Hepatocyte (in vitro differentiated cells): ENCODE data around the gene POU2AF1. TPM values are rescaled to one million over a fixed set of nuclear protein-coding genes. Genes with fewer than 3 reads are reported as not detected.

Experiments
- DNase-seq: peaks from one replicate; pipeline ENCODE4 v3.0.0-alpha.2; 2016; ENCODE audit warnings: low spot score
- H2AFZ ChIP-seq: fragments of 200-600 bp; sonication (generic); 2 replicates; pipeline ENCODE4 v1.6.0; 2016; ENCODE audit warnings: antibody characterized with exemption, mild to moderate bottlenecking
- H3K27ac ChIP-seq: fragments of 200-600 bp; sonication (generic); 2 replicates; pipeline ENCODE4 v1.5.1; 2016; ENCODE audit warnings: mild to moderate bottlenecking
- H3K27me3 ChIP-seq: fragments of 200-600 bp; sonication (generic); 2 replicates; pipeline ENCODE4 v1.6.1; 2016
- H3K36me3 ChIP-seq: fragments of 200-600 bp; sonication (generic); replicated peaks from 2 replicates; pipeline ENCODE4 v1.5.1; 2016; ENCODE audit warnings: low read depth; ENCODE audit not compliant: insufficient read depth
- H3K4me1 ChIP-seq: fragments of 200-600 bp; sonication (generic); 2 replicates; pipeline ENCODE4 v1.5.1; 2016; ENCODE audit warnings: mild to moderate bottlenecking, moderate library complexity; ENCODE audit not compliant: insufficient read depth
- H3K4me2 ChIP-seq: fragments of 200-600 bp; sonication (generic); 2 replicates; pipeline ENCODE4 v1.6.0; 2016
- H3K4me3 ChIP-seq: fragments of 200-600 bp; sonication (generic); 2 replicates; pipeline ENCODE4 v1.5.1; 2016; ENCODE audit warnings: mild to moderate bottlenecking
- H3K79me2 ChIP-seq: fragments of 200-600 bp; sonication (generic); 2 replicates; pipeline ENCODE4 v1.6.0; 2017; ENCODE audit warnings: mild to moderate bottlenecking
- H3K9me2 ChIP-seq: fragments of 200-600 bp; sonication (generic); replicated peaks from 2 replicates; pipeline ENCODE4 v1.6.0; 2017; ENCODE audit warnings: mild to moderate bottlenecking; ENCODE audit not compliant: insufficient read depth
- H3K9me3 ChIP-seq: fragments of 200-600 bp; sonication (generic); 2 replicates; pipeline ENCODE4 v1.5.1; 2016; ENCODE audit warnings: low read depth, mild to moderate bottlenecking
- H4K20me1 ChIP-seq: fragments of 200-600 bp; sonication (generic); 2 replicates; pipeline ENCODE4 v1.6.0; 2016; ENCODE audit warnings: mild to moderate bottlenecking; ENCODE audit not compliant: insufficient read depth, poor library complexity, severe bottlenecking
- EZH2 ChIP-seq: fragments of 200-600 bp; sonication (generic); IDR thresholded peaks from 2 replicates; pipeline ENCODE4 v1.6.1; 2016; ENCODE audit warnings: antibody characterized with exemption, mild to moderate bottlenecking, borderline replicate concordance
- EZH2phosphoT487 ChIP-seq: fragments of 200-600 bp; sonication (generic); IDR thresholded peaks from one replicate; pipeline ENCODE4 v1.6.1; 2018; ENCODE audit warnings: antibody characterized with exemption, mild to moderate bottlenecking, low read depth, moderate library complexity; ENCODE audit not compliant: unreplicated experiment, severe bottlenecking
- WGBS: methylation state at CpG from one replicate; pipeline ENCODE4 v1.1.6; 2016; ENCODE audit warnings: low lambda C conversion rate; ENCODE audit errors: missing lambda C conversion rate; 5-methylcytosine and 5-hydroxymethylcytosine counted together
- polyA plus RNA-seq: library from polyadenylated mRNA; unstranded; fragments of >200 nt; fragmentation: Nextera tagmentation; extraction: Ambion mirVana; gene quantifications from 2 replicates; pipeline ENCODE4 v1.2.1, GENCODE V29; 2016
- total RNA-seq: library from RNA; depleted of rRNA; stranded (reverse); fragments of >200 nt; gene quantifications from 2 replicates; pipeline ENCODE4 v1.2.3, GENCODE V29; 2014
- TF ChIP-seq, protein P1 (sequence below): fragments of 200-600 bp; sonication (generic); IDR thresholded peaks from 2 replicates; pipeline ENCODE4 v1.5.1; 2016; ENCODE audit warnings: antibody characterized with exemption, mild to moderate bottlenecking; ENCODE audit not compliant: poor library complexity

POU2AF1 gene
- total and polyA plus RNA-seq, 2 experiments from 2014 or later, result 0.06 to 0.23 TPM

DNA sequence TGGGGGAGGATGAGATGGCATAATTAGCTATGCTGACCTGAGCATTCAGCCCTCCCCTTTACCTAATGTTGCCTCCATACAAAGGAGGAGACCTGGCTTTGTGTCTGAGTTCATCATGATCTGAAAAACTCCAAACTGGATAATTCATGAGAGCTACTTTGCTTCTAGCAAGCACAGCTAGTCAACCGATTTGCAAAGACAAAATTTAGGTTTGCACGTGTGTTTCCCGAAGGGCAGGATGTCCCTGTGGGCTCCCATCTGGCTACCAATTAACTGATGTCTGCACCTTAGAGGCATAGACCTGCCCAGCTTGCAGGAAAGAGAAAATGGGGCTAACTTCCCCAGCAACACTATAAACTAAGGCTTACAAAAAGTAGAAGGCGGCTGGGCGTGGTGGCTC, 42.2 kb upstream of the POU2AF1 start:
- H3K27me3 ChIP-seq, result no peaks in the 10 kb centered on the region
- no peak overlapping the region for H3K4me3 ChIP-seq
- H4K20me1 ChIP-seq, result no peaks in the 10 kb centered on the region
- TF ChIP-seq, protein P1, sequence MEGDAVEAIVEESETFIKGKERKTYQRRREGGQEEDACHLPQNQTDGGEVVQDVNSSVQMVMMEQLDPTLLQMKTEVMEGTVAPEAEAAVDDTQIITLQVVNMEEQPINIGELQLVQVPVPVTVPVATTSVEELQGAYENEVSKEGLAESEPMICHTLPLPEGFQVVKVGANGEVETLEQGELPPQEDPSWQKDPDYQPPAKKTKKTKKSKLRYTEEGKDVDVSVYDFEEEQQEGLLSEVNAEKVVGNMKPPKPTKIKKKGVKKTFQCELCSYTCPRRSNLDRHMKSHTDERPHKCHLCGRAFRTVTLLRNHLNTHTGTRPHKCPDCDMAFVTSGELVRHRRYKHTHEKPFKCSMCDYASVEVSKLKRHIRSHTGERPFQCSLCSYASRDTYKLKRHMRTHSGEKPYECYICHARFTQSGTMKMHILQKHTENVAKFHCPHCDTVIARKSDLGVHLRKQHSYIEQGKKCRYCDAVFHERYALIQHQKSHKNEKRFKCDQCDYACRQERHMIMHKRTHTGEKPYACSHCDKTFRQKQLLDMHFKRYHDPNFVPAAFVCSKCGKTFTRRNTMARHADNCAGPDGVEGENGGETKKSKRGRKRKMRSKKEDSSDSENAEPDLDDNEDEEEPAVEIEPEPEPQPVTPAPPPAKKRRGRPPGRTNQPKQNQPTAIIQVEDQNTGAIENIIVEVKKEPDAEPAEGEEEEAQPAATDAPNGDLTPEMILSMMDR, result no peak
- TF ChIP-seq EZH2phosphoT487, result no peak
- no peaks in the 10 kb centered on the region for H3K9me3 ChIP-seq
- no peaks in the 10 kb centered on the region for H3K79me2 ChIP-seq
- H3K36me3 ChIP-seq, result no peaks in the 10 kb centered on the region
- no peak for DNase-seq
- H3K4me2 ChIP-seq, result no peak overlapping the region
- H3K27ac ChIP-seq, result no peak overlapping the region
- no peak overlapping the region for H2AFZ ChIP-seq
- 95% methylated on average over 5 of the region's 5 CpGs for WGBS
- H3K4me1 ChIP-seq, result peaks cover 9% of the 10 kb centered on the region
- no peaks in the 10 kb centered on the region for H3K9me2 ChIP-seq

DNA sequence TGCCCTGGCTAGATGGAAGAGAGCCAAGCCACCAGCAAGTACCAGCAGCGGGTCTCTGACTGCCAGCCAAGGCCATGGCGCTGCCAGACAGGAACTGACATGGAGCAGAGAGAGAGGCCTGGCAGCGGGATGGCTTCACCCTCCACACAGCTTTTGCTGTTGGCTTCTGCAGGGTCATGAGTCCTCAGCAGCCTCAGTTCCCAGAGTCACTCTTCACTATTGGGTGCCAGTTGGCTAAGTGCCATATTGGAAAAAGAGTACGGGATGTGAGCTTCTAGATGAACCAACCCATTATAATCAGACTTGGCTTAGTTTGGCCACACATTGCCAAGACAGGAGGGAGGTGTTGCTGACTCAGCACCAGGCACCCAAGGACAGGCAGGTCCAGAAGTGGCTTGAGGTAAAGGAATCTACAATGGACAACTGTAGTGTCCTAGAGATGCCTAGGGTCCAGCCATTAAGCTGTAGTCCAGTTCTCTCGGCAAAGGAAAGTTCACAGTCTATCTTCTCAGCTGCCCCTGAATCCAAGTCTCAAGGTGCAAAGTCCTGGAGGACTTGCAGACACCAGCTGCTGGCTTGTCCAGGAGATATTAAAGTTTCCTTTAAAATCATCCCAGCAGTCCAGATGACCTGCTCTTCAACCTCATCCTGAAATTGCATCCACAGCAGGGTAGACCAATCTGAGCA, 40.7 kb upstream of the POU2AF1 start:
- H3K36me3 ChIP-seq, result no peaks in the 10 kb centered on the region
- peaks cover 9% of the 10 kb centered on the region for H3K4me1 ChIP-seq
- no peaks in the 10 kb centered on the region for H3K27me3 ChIP-seq
- no peaks in the 10 kb centered on the region for H3K79me2 ChIP-seq
- no peak overlapping the region for H3K27ac ChIP-seq
- TF ChIP-seq EZH2phosphoT487 (no peak), EZH2 (no peak)
- TF ChIP-seq, protein P1, result no peak
- no peaks in the 10 kb centered on the region for H3K9me3 ChIP-seq
- no peaks in the 10 kb centered on the region for H4K20me1 ChIP-seq
- no peak overlapping the region for H3K4me2 ChIP-seq
- no peak for DNase-seq
- H2AFZ ChIP-seq, result no peak overlapping the region
- no peaks in the 10 kb centered on the region for H3K9me2 ChIP-seq
- H3K4me3 ChIP-seq, result no peak overlapping the region
- WGBS, result 75% methylated on average over 5 of the region's 5 CpGs

DNA sequence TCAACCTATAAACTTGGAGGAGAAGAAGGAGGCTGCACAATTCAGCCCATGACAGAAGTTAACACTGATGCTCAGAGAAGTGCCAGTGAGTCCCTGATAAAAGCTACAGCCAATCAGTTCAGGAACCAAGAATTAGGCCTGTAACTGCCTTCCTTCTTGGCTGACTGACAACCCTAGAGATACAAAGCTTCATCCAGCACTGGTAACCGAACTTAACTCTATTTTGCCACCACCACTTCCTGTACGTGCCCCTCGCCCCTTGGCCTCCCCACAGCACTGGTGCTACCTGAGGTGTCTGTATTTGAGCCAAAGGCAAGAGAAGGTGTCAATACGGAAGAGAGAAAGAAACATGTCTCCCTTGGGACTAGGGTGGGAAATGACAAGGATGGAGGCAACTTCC, 40.1 kb upstream of the POU2AF1 start:
- DNase-seq, result no peak
- Histone ChIP-seq H3K4me2 (no peak overlapping the region), H3K27me3 (no peaks in the 10 kb centered on the region), H3K9me3 (no peaks in the 10 kb centered on the region), H3K79me2 (no peaks in the 10 kb centered on the region), H3K36me3 (no peaks in the 10 kb centered on the region), H3K4me3 (no peak overlapping the region), H2AFZ (no peak overlapping the region), H3K9me2 (no peaks in the 10 kb centered on the region), H3K27ac (no peak overlapping the region), H3K4me1 (peaks cover 9% of the 10 kb centered on the region), H4K20me1 (no peaks in the 10 kb centered on the region)
- WGBS, result 94% methylated on average over 4 of the region's 4 CpGs
- TF ChIP-seq EZH2, result no peak
- TF ChIP-seq EZH2phosphoT487, result no peak
- TF ChIP-seq, protein P1, result no peak

DNA sequence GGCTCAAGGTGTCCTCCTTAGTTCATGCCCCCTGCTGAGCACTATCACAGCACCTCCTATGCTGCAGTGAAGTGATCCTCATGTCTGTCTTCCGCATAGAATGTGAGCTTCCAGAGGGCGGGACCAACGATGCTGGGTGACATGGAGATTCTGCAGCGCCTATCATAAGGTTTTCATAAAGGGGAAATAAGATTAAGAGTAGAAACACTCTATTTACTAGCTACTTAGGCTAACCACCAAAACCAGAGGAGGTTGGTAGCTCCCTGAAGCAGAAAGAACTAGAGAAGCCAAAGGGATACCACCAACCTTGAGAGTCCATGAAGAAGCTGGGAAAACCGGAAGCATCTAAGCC, 39.3 kb upstream of the POU2AF1 start:
- no peak for DNase-seq
- Histone ChIP-seq H3K4me1 (peaks cover 9% of the 10 kb centered on the region), H3K27ac (no peak overlapping the region), H3K36me3 (no peaks in the 10 kb centered on the region), H3K4me3 (no peak overlapping the region), H3K79me2 (no peaks in the 10 kb centered on the region), H2AFZ (no peak overlapping the region), H3K27me3 (no peaks in the 10 kb centered on the region), H4K20me1 (no peaks in the 10 kb centered on the region), H3K9me2 (no peaks in the 10 kb centered on the region), H3K9me3 (no peaks in the 10 kb centered on the region), H3K4me2 (no peak overlapping the region)
- no peak for TF ChIP-seq EZH2phosphoT487
- TF ChIP-seq, protein P1, result no peak
- no peak for TF ChIP-seq EZH2
- 67% methylated on average over 5 of the region's 5 CpGs for WGBS
